Activated CD4-positive, alpha-beta memory T cell treated with anti-CD3 and anti-CD28 coated beads for 36 hours (primary cell): ENCODE results near the gene GBX2. TPM values are rescaled to one million over a fixed set of nuclear protein-coding genes. Genes with fewer than 3 reads are reported as not detected.

Experiments used
- CTCF ChIA-PET: fragments of 350-600 bp; sonication (Branson Sonifier 250); formaldehyde crosslinking; loops from one replicate; lab custom pipeline; 2021; ENCODE audit warnings: antibody characterized with exemption, inconsistent platforms; lab: Charles Lee
- POLR2A ChIA-PET: fragments of 350-600 bp; sonication (Branson Sonifier 250); formaldehyde crosslinking; loops from one replicate; lab custom pipeline; 2021; ENCODE audit warnings: antibody characterized with exemption; lab: Charles Lee
- DNase-seq: peaks from one replicate; pipeline ENCODE4 v3.0.0-alpha.2; 2020
- H3K27ac Mint-ChIP-seq: one replicate; pipeline ENCODE4 v1.8.0; 2021; ENCODE audit warnings: mixed read lengths
- H3K27me3 Mint-ChIP-seq: one replicate; pipeline ENCODE4 v1.8.0; 2021; ENCODE audit warnings: mixed read lengths
- H3K36me3 Mint-ChIP-seq: one replicate; pipeline ENCODE4 v1.8.0; 2021; ENCODE audit warnings: mixed read lengths
- H3K4me1 Mint-ChIP-seq: one replicate; pipeline ENCODE4 v1.8.0; 2021; ENCODE audit warnings: low read depth, mixed read lengths
- H3K4me3 Mint-ChIP-seq: one replicate; pipeline ENCODE4 v1.8.0; 2021; ENCODE audit warnings: mild to moderate bottlenecking, mixed read lengths
- H3K9me3 Mint-ChIP-seq: one replicate; pipeline ENCODE4 v1.8.0; 2021; ENCODE audit warnings: mixed read lengths
- intact Hi-C: fragments of 100-400 bp; cut with micrococcal nuclease; formaldehyde crosslinking; loops from one replicate; pipeline ENCODE4 v1.15.1; 2023
- total RNA-seq, 2 experiments: library from RNA; stranded (reverse); gene quantifications; one replicate each; pipeline ENCODE4 v1.2.3, GENCODE V29; 2021

GBX2 gene
- total RNA-seq, 2 experiments from 2014 or later: not detected

DNA sequence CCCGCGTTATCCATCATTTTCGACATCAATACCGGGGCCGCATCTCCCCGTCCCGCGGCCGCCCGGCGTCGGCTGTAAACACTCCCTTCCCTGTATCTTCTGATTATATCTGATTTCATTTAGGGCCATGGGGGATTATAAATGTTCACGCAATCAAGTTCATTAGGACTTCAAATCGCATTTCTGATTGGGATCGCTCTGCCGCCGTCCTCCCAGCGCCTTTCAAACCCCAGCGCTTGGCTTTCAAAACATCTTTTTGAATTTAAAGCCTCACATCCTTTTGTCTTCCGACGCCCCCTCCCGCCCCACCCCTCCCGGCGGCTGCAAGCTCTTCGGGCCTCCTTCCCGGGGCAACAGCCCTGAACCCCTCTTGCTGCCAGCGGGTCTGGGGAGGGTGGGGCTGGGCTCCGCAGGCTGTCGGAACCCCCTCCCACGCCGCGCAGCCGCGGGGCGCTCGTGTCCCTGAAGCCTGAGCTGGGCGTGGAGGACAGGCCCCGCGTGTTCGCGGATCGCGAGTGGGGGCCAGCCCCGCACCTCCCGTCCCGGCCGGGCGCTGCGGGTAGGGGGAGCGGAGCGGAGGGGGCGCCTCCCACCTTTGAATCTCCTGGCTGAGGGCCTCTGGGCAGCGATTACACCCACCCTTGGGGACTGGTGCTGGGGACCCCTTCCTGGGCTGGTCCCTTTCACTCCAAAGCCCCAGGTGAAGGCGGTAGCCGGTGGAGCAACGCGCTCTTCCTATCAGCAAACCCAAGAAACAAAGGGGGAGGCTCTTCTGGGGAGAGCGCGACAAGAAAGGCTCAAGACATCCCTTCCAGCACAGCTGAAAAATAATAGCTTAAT, 11.3 kb upstream of the GBX2 start:
- ChIA-PET POLR2A (no interaction called here), CTCF (interaction anchor here (1.0 to 3.5 kb wide), 8 partner anchors 7 to 413 kb away, joined by 3 to 27 read pairs (median 4); no protein-coding TSS in a partner anchor)
- peaks cover 67% of the 10 kb centered on the region for H3K27me3 Mint-ChIP-seq
- no peaks in the 10 kb centered on the region for H3K9me3 Mint-ChIP-seq
- no peak overlapping the region for H3K4me3 Mint-ChIP-seq
- intact Hi-C loops: loop anchor here (1.0 to 10.0 kb wide), 4 partner anchors 12 to 1227 kb away; partner anchors contain the start of gene SH3BP4
- peaks cover 7% of the 10 kb centered on the region for H3K4me1 Mint-ChIP-seq
- no peak overlapping the region for H3K27ac Mint-ChIP-seq
- DNase-seq: no peak
- H3K36me3 Mint-ChIP-seq: no peaks in the 10 kb centered on the region

GRCh38 chr2:236178890-236179235, 10.7 kb upstream of the GBX2 start:
- POLR2A ChIA-PET: no interaction called here
- intact Hi-C loops: loop anchor here (5.0 to 10.0 kb wide), 2 partner anchors 244 to 1227 kb away; partner anchors contain the start of gene SH3BP4
- Mint-ChIP-seq H3K4me3 (no peak overlapping the region), H3K27me3 (peaks cover 69% of the 10 kb centered on the region), H3K27ac (no peak overlapping the region), H3K36me3 (no peaks in the 10 kb centered on the region), H3K4me1 (peaks cover 7% of the 10 kb centered on the region), H3K9me3 (no peaks in the 10 kb centered on the region)
- no peak for DNase-seq
- CTCF ChIA-PET: interaction anchor here (0.7 to 3.0 kb wide), 6 partner anchors 9 to 413 kb away, joined by 3 to 27 read pairs (median 6); no protein-coding TSS in a partner anchor

DNA sequence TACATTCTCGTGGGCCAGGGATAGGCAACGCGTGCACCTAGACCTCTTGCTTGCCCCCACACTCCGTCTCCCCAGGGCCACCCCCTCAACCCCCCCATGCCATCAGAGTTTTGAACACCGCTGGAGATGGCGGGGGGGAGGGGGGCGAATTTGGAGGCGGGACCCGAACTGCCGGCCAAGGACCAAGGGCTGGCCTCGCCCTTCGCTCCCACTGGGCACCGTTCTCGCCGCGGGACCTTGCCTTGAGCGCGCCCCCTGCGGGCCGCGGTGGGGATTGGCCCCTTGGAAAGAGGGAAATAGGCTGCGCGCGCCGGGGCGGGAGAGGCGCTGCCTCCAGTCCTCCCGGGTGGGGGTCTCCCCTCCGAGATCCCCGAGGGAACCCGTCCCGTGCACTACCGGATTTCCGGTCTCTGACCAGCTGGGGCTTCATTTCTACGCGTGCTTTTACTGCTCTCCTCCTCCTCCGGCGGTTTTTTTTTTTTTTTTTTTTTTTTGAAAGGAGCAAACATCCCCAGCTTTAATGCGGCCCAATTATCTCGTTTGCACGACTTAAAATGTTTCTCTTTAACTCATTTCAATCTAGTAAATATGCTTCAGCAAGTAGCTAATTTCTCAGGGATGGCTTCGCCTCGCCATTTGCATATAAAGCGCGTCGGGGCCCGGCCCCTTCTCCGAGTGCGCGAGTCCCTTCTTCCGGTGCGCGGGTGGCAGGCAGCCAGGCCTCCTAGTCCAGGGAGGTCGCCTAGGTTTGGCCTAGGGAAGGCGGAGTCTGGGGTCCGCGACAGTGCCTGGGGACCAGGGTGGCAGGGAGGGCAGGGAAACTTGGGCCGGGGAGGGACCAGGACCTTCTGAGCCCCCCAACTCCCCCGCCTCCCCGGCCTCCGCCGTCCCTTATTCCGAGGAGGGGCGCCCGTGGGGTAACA, 10.0 kb upstream of the GBX2 start:
- Mint-ChIP-seq H3K4me1 (peaks cover 7% of the 10 kb centered on the region), H3K27ac (no peak overlapping the region), H3K36me3 (no peaks in the 10 kb centered on the region), H3K9me3 (no peaks in the 10 kb centered on the region), H3K27me3 (peaks cover 68% of the 10 kb centered on the region), H3K4me3 (peak overlapping the region; percentile 48)
- intact Hi-C loops: loop anchor here (5.0 to 10.0 kb wide), 2 partner anchors 243 to 1226 kb away; partner anchors contain the start of gene SH3BP4
- CTCF ChIA-PET: interaction anchor here (0.7 to 3.3 kb wide), 8 partner anchors 8 to 412 kb away, joined by 3 to 24 read pairs (median 5); no protein-coding TSS in a partner anchor
- POLR2A ChIA-PET: no interaction called here
- peak; percentile 59 for DNase-seq

GRCh38 chr2:236177604-236177966, 9.4 kb upstream of the GBX2 start:
- CTCF ChIA-PET: interaction anchor here (1.0 to 3.3 kb wide), 6 partner anchors 12 to 412 kb away, joined by 3 to 24 read pairs (median 8); no protein-coding TSS in a partner anchor
- Mint-ChIP-seq H3K27me3 (peaks cover 65% of the 10 kb centered on the region), H3K36me3 (no peaks in the 10 kb centered on the region), H3K4me1 (peaks cover 7% of the 10 kb centered on the region), H3K27ac (no peak overlapping the region), H3K4me3 (no peak overlapping the region), H3K9me3 (no peaks in the 10 kb centered on the region)
- POLR2A ChIA-PET: no interaction called here
- DNase-seq: peak; percentile 60
- intact Hi-C loops: loop anchor here (5.0 to 10.0 kb wide), 2 partner anchors 243 to 1225 kb away; partner anchors contain the start of gene SH3BP4

DNA sequence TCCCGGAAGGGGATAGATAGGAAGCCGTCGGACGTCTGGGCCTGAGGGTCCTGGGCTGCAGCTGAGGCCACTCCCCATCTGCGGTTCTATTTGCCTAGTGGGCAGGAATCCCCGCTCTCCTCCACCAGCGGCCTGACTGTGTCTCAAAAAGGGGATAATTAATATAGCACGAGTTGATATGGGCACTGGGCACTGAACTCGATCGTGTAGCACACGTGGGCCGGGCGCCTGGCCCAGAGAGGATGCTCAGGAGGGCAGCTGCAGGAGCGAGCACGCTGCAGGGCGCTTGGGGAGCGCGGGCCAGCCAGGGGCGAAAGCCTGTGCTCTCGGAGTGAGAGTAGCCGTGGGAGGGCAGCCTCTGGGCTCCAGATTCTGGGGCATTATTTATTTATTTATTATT, 8.8 kb upstream of the GBX2 start:
- intact Hi-C loops: loop anchor here (5.0 to 10.0 kb wide), 2 partner anchors 242 to 1225 kb away; partner anchors contain the start of gene SH3BP4
- POLR2A ChIA-PET: no interaction called here
- CTCF ChIA-PET: interaction anchor here (1.0 to 3.3 kb wide), 6 partner anchors 11 to 411 kb away, joined by 3 to 24 read pairs (median 8); no protein-coding TSS in a partner anchor

DNA sequence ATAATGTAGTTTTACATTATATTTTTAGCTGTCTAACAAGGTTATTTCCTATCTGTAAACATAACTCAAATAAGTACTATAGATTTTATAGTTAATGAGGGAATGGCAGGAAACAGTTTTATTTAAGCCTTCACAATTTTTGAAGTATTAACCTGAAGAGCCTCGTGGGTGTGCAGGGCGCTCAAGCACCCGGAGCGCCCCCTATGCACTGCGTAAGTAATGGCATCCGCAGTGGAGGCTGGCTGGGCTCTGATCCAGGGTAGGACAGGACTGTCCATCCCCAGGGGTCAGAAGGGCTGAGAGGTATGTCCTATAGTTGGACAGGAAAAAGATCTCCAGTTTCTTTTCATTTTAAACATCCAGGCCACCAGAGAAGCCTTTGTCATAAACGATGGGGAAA, 8.2 kb upstream of the GBX2 start:
- Mint-ChIP-seq H3K27ac (no peak overlapping the region), H3K4me1 (peaks cover 10% of the 10 kb centered on the region), H3K4me3 (no peak overlapping the region), H3K27me3 (peaks cover 66% of the 10 kb centered on the region), H3K36me3 (no peaks in the 10 kb centered on the region), H3K9me3 (no peaks in the 10 kb centered on the region)
- POLR2A ChIA-PET: no interaction called here
- intact Hi-C loops: loop anchor here (5.0 to 10.0 kb wide), 2 partner anchors 242 to 1224 kb away; partner anchors contain the start of gene SH3BP4
- CTCF ChIA-PET: interaction anchor here (0.9 to 3.3 kb wide), 5 partner anchors 8 to 410 kb away, joined by 3 to 24 read pairs (median 4); no protein-coding TSS in a partner anchor
- DNase-seq: no peak

More for the DNA sequence above, 8.8 kb upstream of the GBX2 start:
- peaks cover 66% of the 10 kb centered on the region for H3K27me3 Mint-ChIP-seq
- peaks cover 9% of the 10 kb centered on the region for H3K4me1 Mint-ChIP-seq
- no peak overlapping the region for H3K4me3 Mint-ChIP-seq
- DNase-seq: no peak
- H3K9me3 Mint-ChIP-seq: no peaks in the 10 kb centered on the region
- no peaks in the 10 kb centered on the region for H3K36me3 Mint-ChIP-seq
- no peak overlapping the region for H3K27ac Mint-ChIP-seq

DNA sequence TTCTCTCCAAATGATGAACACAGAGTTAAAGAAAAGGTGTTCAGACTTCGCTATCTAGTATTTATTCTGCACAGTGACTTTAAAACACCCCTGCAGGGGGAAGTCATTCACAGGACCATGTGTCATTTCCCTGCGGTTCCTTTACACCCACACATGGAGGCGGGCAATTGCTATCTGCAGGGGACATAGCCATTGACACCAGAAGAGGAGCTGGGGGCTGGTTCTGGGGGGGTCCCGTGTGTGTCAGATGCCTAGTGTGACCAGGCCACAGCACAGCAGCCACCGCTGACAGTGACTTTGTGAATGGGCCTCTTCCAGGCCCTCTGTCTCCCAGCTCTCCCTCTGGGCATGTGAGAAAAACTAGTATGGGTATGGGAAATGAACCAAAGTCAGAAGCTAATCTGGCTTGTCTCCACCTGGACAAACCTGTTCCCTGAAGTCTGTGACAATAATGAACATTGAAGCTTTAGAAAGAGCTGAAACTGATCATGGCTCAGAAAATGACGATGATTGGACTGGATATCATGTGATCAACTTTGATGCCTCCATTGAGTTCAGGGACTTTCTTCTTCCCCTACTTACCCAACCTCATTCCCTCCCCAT, 7.5 kb upstream of the GBX2 start:
- no peaks in the 10 kb centered on the region for H3K9me3 Mint-ChIP-seq
- ChIA-PET CTCF (interaction anchor here (0.9 to 3.3 kb wide), 5 partner anchors 9 to 410 kb away, joined by 3 to 24 read pairs (median 4); no protein-coding TSS in a partner anchor), POLR2A (no interaction called here)
- intact Hi-C loops: loop anchor here (5.0 to 10.0 kb wide), 2 partner anchors 241 to 1223 kb away; partner anchors contain the start of gene SH3BP4
- no peak for DNase-seq
- H3K27ac Mint-ChIP-seq: no peak overlapping the region
- H3K4me3 Mint-ChIP-seq: no peak overlapping the region
- peaks cover 67% of the 10 kb centered on the region for H3K27me3 Mint-ChIP-seq
- H3K36me3 Mint-ChIP-seq: no peaks in the 10 kb centered on the region
- H3K4me1 Mint-ChIP-seq: peaks cover 10% of the 10 kb centered on the region

DNA sequence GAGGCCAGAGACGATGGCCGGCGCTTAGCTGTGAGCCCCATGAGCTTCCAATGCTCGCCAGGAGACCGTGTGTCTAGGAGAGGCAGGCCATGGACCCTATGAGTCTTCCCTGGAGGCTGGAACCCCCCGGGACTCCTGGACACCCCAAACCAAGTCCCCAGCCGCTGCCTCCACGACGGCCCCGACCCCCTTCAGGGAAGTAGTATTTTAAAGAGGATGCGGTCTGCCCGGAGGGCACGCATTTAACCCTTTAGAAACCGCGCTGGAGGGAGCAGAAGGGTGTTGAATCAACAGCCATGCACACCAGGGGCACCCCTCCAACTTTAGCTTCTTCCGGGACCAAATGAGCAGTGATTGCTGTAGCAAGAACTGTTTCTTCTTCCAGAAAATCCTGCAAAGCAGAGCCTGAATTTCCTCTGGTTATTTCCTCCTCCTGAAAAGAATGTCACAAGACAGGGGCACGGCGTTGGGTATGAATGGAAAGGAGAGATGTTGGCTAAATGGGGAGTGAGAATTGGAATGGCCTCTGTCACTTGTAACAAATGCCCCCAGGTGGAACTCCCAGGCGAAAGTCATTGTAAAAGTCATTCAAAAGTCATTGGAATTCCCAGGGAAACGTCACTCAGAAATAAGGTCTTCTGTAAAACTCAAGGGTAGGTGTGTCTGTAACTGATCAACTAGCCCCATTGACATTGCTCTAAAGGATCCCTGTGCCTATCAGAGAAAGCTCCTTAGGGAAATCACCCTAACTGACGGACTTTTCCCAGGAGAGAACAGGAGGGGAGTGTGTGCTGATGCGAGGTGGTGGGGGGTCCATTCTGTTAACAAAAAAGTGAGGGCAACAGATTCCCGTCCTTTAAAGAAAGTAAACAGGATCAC, 5.8 kb upstream of the GBX2 start:
- ChIA-PET CTCF (no interaction called here), POLR2A (no interaction called here)
- H3K36me3 Mint-ChIP-seq: no peaks in the 10 kb centered on the region
- intact Hi-C loops: loop anchor here (10.0 kb wide), 1 partner anchor 239 kb away; no protein-coding TSS in a partner anchor
- H3K27me3 Mint-ChIP-seq: peaks cover 71% of the 10 kb centered on the region
- DNase-seq: no peak
- H3K4me3 Mint-ChIP-seq: no peak overlapping the region
- no peak overlapping the region for H3K27ac Mint-ChIP-seq
- H3K4me1 Mint-ChIP-seq: peaks cover 10% of the 10 kb centered on the region
- no peaks in the 10 kb centered on the region for H3K9me3 Mint-ChIP-seq

DNA sequence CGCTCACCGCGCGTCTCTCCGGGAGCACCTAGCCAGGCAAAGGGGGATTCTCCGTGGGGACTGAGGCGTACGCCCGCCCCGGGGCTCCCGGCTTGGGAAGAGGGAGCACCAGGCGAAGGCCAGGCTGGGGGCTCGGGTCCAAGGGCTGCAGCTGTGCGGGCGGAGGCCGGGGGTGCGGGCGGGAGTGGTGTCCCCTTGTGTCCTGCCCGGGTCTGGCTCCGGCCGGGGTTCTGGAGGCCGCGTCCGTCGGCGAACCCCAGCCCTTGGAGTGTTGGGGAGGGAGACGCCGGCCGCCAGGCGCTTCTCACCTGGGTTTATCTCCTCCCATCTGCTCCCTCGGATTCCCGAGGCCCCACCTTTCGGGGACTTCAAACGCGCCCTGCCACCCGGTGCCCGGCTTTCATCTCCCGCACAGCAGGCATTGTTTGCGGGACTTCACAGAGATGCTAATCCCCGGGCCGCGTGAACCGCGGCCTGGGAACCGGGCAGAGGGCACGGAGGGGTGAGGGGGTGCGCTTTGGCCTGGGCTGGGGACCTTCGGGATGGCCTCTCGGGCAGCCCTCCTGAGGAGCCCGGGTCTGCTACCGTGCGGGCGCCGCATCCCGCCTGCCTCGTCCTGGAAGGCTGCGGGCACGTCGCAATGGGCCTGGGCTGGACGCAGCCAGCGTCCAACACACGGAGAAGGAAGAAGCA, 5.0 kb upstream of the GBX2 start:
- no peaks in the 10 kb centered on the region for H3K9me3 Mint-ChIP-seq
- POLR2A ChIA-PET: no interaction called here
- CTCF ChIA-PET: no interaction called here

More for the DNA sequence above, 5.0 kb upstream of the GBX2 start:
- intact Hi-C loops: loop anchor here (10.0 kb wide), 1 partner anchor 238 kb away; no protein-coding TSS in a partner anchor
- no peak overlapping the region for H3K4me3 Mint-ChIP-seq
- no peak overlapping the region for H3K27ac Mint-ChIP-seq
- peaks cover 7% of the 10 kb centered on the region for H3K4me1 Mint-ChIP-seq
- DNase-seq: no peak
- peaks cover 68% of the 10 kb centered on the region for H3K27me3 Mint-ChIP-seq
- no peaks in the 10 kb centered on the region for H3K36me3 Mint-ChIP-seq
